Endothelial cell of umbilical vein (primary cell): Measurements from ENCODE around the gene RHOC. TPM values are rescaled to one million over a fixed set of nuclear protein-coding genes. Genes with fewer than 3 reads are reported as not detected.

ENCODE experiments used
- BruUV-seq: library from RNA; stranded (reverse); fragments of 400-500 nt; replicated peaks from 2 replicates; lab custom pipeline; 2021; lab: Mats Ljungman, UMichigan
- CTCF ChIA-PET: fragments of 300-600, 350-600 bp; sonication (Branson Sonifier 250); formaldehyde crosslinking; loops from one replicate; lab custom pipeline; 2021; ENCODE audit warnings: antibody characterized with exemption, inconsistent platforms; lab: Charles Lee
- POLR2A ChIA-PET: fragments of 300-600, 350-600 bp; sonication (Branson Sonifier 250); formaldehyde crosslinking; loops from one replicate; lab custom pipeline; 2021; ENCODE audit warnings: antibody characterized with exemption, inconsistent platforms; lab: Charles Lee
- DNase-seq: peaks from one replicate; pipeline ENCODE4 v3.0.0-alpha.2; 2011; ENCODE audit warnings: low read depth, low spot score
- FAIRE-seq: peaks from 2 replicates; lab custom pipeline; 2011; peaks lifted over from hg19 to GRCh38; lab: Jason Lieb, UNC
- H2AFZ ChIP-seq: 2 replicates; pipeline ENCODE4 v1.6.0; 2012; ENCODE audit warnings: low read depth, low read length, control low read depth, inconsistent platforms
- H3K27ac ChIP-seq: 2 replicates; pipeline ENCODE4 v1.5.1; 2011; ENCODE audit warnings: low read depth, mild to moderate bottlenecking, control low read depth, low read length, moderate library complexity; ENCODE audit not compliant: insufficient read depth
- H3K27me3 ChIP-seq, 2 experiments: 2 replicates each; pipeline versions ENCODE4 v1.6.0 to v1.6.1; 2011; ENCODE audit warnings: low read length in 2 of 2, mixed read lengths in 1 of 2; ENCODE audit not compliant: control insufficient read depth in 2 of 2, insufficient read depth in 2 of 2
- H3K36me3 ChIP-seq, 2 experiments: 2 replicates in 1 of 2; 3 replicates in 1 of 2; pipeline ENCODE4 v1.5.1; 2011; ENCODE audit warnings: low read length in 2 of 2, mild to moderate bottlenecking in 1 of 2, moderate library complexity in 1 of 2; ENCODE audit not compliant: control insufficient read depth in 2 of 2, insufficient read depth in 2 of 2; ENCODE audit errors: extremely low read depth in 1 of 2
- H3K4me1 ChIP-seq: 3 replicates; pipeline ENCODE4 v1.5.1; 2011; ENCODE audit warnings: mild to moderate bottlenecking, low read length; ENCODE audit not compliant: control insufficient read depth, insufficient read depth; ENCODE audit errors: extremely low read depth
- H3K4me2 ChIP-seq: 2 replicates; pipeline ENCODE4 v1.6.1; 2011; ENCODE audit warnings: low read length, control low read depth, mixed read lengths; ENCODE audit not compliant: insufficient read depth
- H3K4me3 ChIP-seq, 3 experiments: fragments of 200-600 bp in 1 of 3; sonication (generic), shearing (Covaris generic) in 1 of 3; replicated peaks in 1 of 3; 2 replicates each; pipeline ENCODE4 v1.5.1; 2011 to 2016; ENCODE audit warnings: control low read depth in 3 of 3, low read length in 3 of 3, mild to moderate bottlenecking in 2 of 3, inconsistent platforms in 1 of 3, low read depth in 1 of 3, moderate library complexity in 1 of 3; ENCODE audit not compliant: insufficient read depth in 1 of 3
- H3K79me2 ChIP-seq: 2 replicates; pipeline ENCODE4 v1.6.0; 2012; ENCODE audit warnings: low read length, inconsistent platforms; ENCODE audit not compliant: control insufficient read depth, insufficient read depth
- H3K9ac ChIP-seq: replicated peaks from 2 replicates; pipeline ENCODE3; 2011; ENCODE audit warnings: low read length, control low read depth; ENCODE audit not compliant: insufficient read depth; ENCODE audit errors: extremely low read depth
- H3K9me1 ChIP-seq: replicated peaks from 3 replicates; pipeline ENCODE4 v1.6.0; 2011; ENCODE audit warnings: mild to moderate bottlenecking, low read length; ENCODE audit not compliant: control insufficient read depth, insufficient read depth; ENCODE audit errors: extremely low read depth
- H3K9me3 ChIP-seq: replicated peaks from 2 replicates; pipeline ENCODE4 v1.5.1; 2012; ENCODE audit warnings: low read length, inconsistent platforms; ENCODE audit not compliant: control insufficient read depth, insufficient read depth
- H4K20me1 ChIP-seq: replicated peaks from 2 replicates; pipeline ENCODE3; 2011; ENCODE audit warnings: mild to moderate bottlenecking, low read length; ENCODE audit not compliant: control insufficient read depth, insufficient read depth; ENCODE audit errors: extremely low read depth
- CTCF ChIP-seq, 2 donors: IDR thresholded peaks; 1 replicate in 1 of 2; 2 replicates in 1 of 2; pipeline ENCODE4 v1.5.1; 2011; ENCODE audit warnings: low read length in 2 of 2, mild to moderate bottlenecking in 2 of 2, moderate library complexity in 2 of 2, control low read depth in 1 of 2, inconsistent platforms in 1 of 2, low read depth in 1 of 2; ENCODE audit not compliant: insufficient read depth in 1 of 2; ENCODE audit errors: extremely low read depth in 1 of 2
- FOS ChIP-seq: IDR thresholded peaks from 2 replicates; pipeline ENCODE4 v1.6.1; 2011; ENCODE audit warnings: mild to moderate bottlenecking, low read length, moderate library complexity, borderline replicate concordance; ENCODE audit not compliant: insufficient read depth
- JUN ChIP-seq: IDR thresholded peaks from 2 replicates; pipeline ENCODE4 v1.6.1; 2011; ENCODE audit warnings: borderline replicate concordance, low read depth; ENCODE audit not compliant: insufficient read length, insufficient read depth
- MAX ChIP-seq: IDR thresholded peaks from 2 replicates; pipeline ENCODE4 v1.6.1; 2011; ENCODE audit not compliant: insufficient read depth, insufficient read length
- MYC ChIP-seq: IDR thresholded peaks from one replicate; pipeline ENCODE4 v1.6.1; 2011; ENCODE audit warnings: mild to moderate bottlenecking, low read depth, low read length
- POLR2A ChIP-seq: IDR thresholded peaks from 2 replicates; pipeline ENCODE4 v1.6.1; 2012; ENCODE audit warnings: low read depth, mild to moderate bottlenecking, control low read depth, low read length
- POLR2AphosphoS5 ChIP-seq: IDR thresholded peaks from 2 replicates; pipeline ENCODE4 v1.6.1; 2012; ENCODE audit warnings: low read depth, mild to moderate bottlenecking, control low read depth, low read length, moderate library complexity; ENCODE audit not compliant: insufficient read depth
- dilution Hi-C: fragments of 300-500 bp; cut with MboI; formaldehyde crosslinking; loops from one replicate; pipeline ENCODE4 v1.15.0; 2019; ENCODE audit warnings: low sequenced_read_pairs; ENCODE audit not compliant: extremely low pct_ligation_motif_present
- intact Hi-C: fragments of 100-400 bp; cut with micrococcal nuclease; formaldehyde crosslinking; loops from one replicate; pipeline ENCODE4 v1.10.0; 2022
- polyA plus RNA-seq, 4 experiments: library from polyadenylated mRNA; depleted of rRNA in 3 of 4; stranded (reverse) in 3 of 4; unstranded in 1 of 4; fragments of >200 nt; gene quantifications; 2 replicates each; pipeline versions ENCODE4 v1.2.1 to v1.2.3, GENCODE V29; 2011 to 2012; ENCODE audit warnings: missing spikeins in 1 of 4
- total RNA-seq: library from RNA; stranded (reverse); gene quantifications from 2 replicates; pipeline ENCODE4 v1.2.3, GENCODE V29; 2021

Gene RHOC
- total and polyA plus RNA-seq, 2 donors (not counting 3 experiments of a cell fraction or from before 2014, with no cell fraction given) = 699 to 1,244 TPM

GRCh38 chr1:112686835-112687234, 20.1 kb downstream of the RHOC start:
- no peaks in the 10 kb centered on the region for H3K4me1 ChIP-seq
- H3K36me3 ChIP-seq = peaks cover 4 to 7% of the 10 kb centered on the region in 2 experiments
- H3K79me2 ChIP-seq = no peaks in the 10 kb centered on the region
- H4K20me1 ChIP-seq = no peaks in the 10 kb centered on the region
- no peak for TF ChIP-seq POLR2AphosphoS5
- TF ChIP-seq POLR2A = no peak
- no peak for TF ChIP-seq CTCF (IDR thresholded peaks at IDR 0.05; ENCODE audit: extremely low read depth in 1 of 2, insufficient read depth in 1 of 2, low read depth in 1 of 2, low read length in 2 of 2)
- TF ChIP-seq MYC = no peak
- no peak for TF ChIP-seq MAX
- TF ChIP-seq JUN = no peak
- no peak for TF ChIP-seq FOS
- FAIRE-seq = no peak
- POLR2A ChIA-PET = no interaction called here
- no TSS peak for BruUV-seq
- H3K4me2 ChIP-seq = no peak overlapping the region
- no peak for DNase-seq
- dilution Hi-C loops (no loop called here), intact Hi-C loops (no loop called here)
- no peaks in the 10 kb centered on the region for H3K9me1 ChIP-seq
- no peak overlapping the region for H3K27ac ChIP-seq
- H2AFZ ChIP-seq = no peak overlapping the region
- CTCF ChIA-PET = interaction anchor here (1.2 kb wide), 1 partner anchor 14 kb away, joined by 4 read pairs; no protein-coding TSS in a partner anchor
- no peak overlapping the region for H3K4me3 ChIP-seq
- H3K27me3 ChIP-seq = no peaks in the 10 kb centered on the region
- H3K9ac ChIP-seq = no peak overlapping the region
- H3K9me3 ChIP-seq = no peaks in the 10 kb centered on the region
